ENCODE results near the gene PRR33. TPM values are rescaled to one million over a fixed set of nuclear protein-coding genes. Genes with fewer than 3 reads are reported as not detected.

Gene PRR33
- total RNA-seq, 1 donor from 2014 or later = not detected

DNA sequence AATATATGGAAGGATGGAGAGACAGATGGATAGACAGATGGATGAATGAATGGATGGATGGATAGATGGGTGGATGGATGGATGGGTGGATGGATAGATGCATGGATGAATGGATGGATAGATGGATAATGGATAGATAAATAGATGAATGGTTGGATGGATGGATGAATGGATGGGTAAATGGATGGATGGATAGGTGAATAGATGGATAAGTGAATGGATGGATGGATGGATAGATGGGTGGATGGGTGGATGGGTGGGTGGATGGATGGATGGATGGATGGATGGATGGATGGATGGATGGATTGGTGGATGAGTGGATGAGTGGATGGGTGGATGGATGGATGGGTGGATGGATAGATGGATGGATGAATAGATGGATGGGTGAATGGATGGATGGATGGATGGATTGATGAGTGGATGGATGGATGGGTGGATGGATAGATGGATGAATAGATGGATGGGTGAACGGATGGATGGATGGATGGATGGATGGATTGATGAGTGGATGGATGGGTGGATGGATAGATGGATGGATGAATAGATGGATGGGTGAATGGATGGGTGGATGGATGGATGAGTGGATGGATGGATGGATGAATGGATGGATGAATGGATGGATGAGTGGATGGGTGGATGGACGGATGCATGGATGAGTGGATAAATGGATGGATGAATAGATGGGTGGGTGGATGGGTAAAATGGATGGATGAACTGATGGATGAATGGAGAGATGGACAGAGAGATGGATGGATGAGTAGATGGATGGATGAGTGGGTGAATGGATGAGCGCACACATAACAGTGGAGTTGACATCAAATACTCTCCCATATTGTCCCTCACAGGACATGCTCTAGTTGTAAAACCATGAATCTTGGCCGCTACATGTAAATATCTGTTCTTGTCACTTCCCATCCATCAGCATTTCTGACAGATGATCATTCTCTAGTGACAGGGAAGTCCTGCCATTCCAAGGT, 30.0 kb downstream of the PRR33 start:
- Mint-ChIP-seq H3K4me3 (ENCODE audit: unreplicated experiment) (no peak overlapping the region), H3K36me3 (ENCODE audit: low read depth, unreplicated experiment) (no peaks in the 10 kb centered on the region), H3K4me1 (ENCODE audit: unreplicated experiment) (no peaks in the 10 kb centered on the region), H3K27me3 (ENCODE audit: unreplicated experiment) (peaks cover 8% of the 10 kb centered on the region), H3K9me3 (ENCODE audit: unreplicated experiment) (no peaks in the 10 kb centered on the region), H3K27ac (ENCODE audit: unreplicated experiment) (no peak overlapping the region)
- no peak for DNase-seq (ENCODE audit: low spot score)
- TF ChIP-seq, protein P1, sequence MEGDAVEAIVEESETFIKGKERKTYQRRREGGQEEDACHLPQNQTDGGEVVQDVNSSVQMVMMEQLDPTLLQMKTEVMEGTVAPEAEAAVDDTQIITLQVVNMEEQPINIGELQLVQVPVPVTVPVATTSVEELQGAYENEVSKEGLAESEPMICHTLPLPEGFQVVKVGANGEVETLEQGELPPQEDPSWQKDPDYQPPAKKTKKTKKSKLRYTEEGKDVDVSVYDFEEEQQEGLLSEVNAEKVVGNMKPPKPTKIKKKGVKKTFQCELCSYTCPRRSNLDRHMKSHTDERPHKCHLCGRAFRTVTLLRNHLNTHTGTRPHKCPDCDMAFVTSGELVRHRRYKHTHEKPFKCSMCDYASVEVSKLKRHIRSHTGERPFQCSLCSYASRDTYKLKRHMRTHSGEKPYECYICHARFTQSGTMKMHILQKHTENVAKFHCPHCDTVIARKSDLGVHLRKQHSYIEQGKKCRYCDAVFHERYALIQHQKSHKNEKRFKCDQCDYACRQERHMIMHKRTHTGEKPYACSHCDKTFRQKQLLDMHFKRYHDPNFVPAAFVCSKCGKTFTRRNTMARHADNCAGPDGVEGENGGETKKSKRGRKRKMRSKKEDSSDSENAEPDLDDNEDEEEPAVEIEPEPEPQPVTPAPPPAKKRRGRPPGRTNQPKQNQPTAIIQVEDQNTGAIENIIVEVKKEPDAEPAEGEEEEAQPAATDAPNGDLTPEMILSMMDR (IDR thresholded peaks at IDR 0.05; ENCODE audit: unreplicated experiment) = no peak

DNA sequence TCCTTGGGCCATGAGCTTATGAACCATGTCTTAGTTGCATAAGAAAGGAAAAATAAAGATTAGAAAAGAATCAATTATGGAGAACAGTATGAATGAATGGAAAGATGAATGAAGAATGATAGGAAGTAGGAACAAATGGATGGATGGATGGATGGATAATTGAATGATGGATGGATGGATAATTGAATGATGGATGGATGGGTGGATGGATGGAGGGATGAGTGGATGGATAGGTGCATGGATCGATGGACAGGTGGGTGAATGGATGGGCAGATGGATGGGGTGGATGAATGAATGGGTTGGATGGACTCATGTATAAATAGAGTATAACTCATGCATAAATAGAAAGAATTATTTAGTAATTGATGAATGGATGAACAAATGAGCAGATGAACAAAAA, 31.6 kb downstream of the PRR33 start:
- H3K36me3 Mint-ChIP-seq (ENCODE audit: low read depth, unreplicated experiment) = no peaks in the 10 kb centered on the region

DNA sequence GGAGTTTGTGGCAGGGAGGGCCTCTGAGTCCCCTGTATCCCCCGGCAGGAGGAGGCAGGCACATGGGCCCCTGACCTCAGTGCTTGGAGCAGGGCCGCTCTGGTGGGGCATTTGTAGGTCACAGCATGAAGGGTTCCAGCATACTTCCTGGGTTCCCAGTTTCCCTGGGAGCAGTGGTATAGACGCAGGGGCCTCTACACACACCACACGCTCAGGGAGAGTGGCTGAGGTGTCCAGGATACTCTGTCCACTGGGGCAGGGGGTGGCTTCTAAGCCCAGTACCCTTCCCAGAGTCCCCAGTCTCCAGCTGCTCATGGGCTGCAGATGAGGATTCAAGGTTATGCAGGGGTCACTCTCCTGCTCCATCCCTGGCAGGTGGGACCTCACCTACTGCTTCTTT, 32.7 kb downstream of the PRR33 start:
- H3K4me1 Mint-ChIP-seq (ENCODE audit: unreplicated experiment) = no peaks in the 10 kb centered on the region
- no peak overlapping the region for H3K4me3 Mint-ChIP-seq (ENCODE audit: unreplicated experiment)
- peaks cover 2% of the 10 kb centered on the region for H3K27me3 Mint-ChIP-seq (ENCODE audit: unreplicated experiment)
- no peak overlapping the region for H3K27ac Mint-ChIP-seq (ENCODE audit: unreplicated experiment)
- no peak for DNase-seq (ENCODE audit: low spot score)
- no peaks in the 10 kb centered on the region for H3K9me3 Mint-ChIP-seq (ENCODE audit: unreplicated experiment)
- TF ChIP-seq, protein P1 (IDR thresholded peaks at IDR 0.05; ENCODE audit: unreplicated experiment) = no peak
- H3K36me3 Mint-ChIP-seq (ENCODE audit: low read depth, unreplicated experiment) = no peaks in the 10 kb centered on the region

More for the DNA sequence above, 31.6 kb downstream of the PRR33 start:
- Mint-ChIP-seq H3K27ac (ENCODE audit: unreplicated experiment) (no peak overlapping the region), H3K4me3 (ENCODE audit: unreplicated experiment) (no peak overlapping the region), H3K27me3 (ENCODE audit: unreplicated experiment) (peaks cover 4% of the 10 kb centered on the region), H3K4me1 (ENCODE audit: unreplicated experiment) (no peaks in the 10 kb centered on the region), H3K9me3 (ENCODE audit: unreplicated experiment) (no peaks in the 10 kb centered on the region)
- TF ChIP-seq, protein P1 (IDR thresholded peaks at IDR 0.05; ENCODE audit: unreplicated experiment) = no peak
- no peak for DNase-seq (ENCODE audit: low spot score)

DNA sequence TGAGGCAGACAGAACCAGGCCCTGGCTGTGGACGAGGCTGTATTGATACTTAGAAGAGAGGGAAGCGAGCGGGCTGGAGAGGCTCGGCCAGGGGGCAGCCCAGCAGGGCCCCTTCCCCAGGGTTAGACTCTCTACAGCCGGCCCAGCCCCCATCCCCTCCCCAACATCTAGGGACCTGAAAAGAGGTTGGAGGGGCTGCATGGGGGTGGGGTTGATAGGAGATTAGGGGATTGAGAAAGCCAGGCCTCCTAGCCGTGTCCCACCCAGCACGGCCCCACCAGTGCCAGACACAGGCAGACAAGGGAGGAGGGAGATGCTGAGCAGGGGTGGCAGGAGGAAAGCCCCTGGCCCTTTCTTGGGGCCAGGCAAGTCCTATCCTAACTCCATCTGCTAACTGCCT, 33.1 kb downstream of the PRR33 start:
- no peak for DNase-seq (ENCODE audit: low spot score)
- H3K36me3 Mint-ChIP-seq (ENCODE audit: low read depth, unreplicated experiment) = no peaks in the 10 kb centered on the region
- H3K4me3 Mint-ChIP-seq (ENCODE audit: unreplicated experiment) = no peak overlapping the region
- peaks cover 1% of the 10 kb centered on the region for H3K27me3 Mint-ChIP-seq (ENCODE audit: unreplicated experiment)
- H3K27ac Mint-ChIP-seq (ENCODE audit: unreplicated experiment) = no peak overlapping the region
- no peaks in the 10 kb centered on the region for H3K4me1 Mint-ChIP-seq (ENCODE audit: unreplicated experiment)
- TF ChIP-seq, protein P1 (IDR thresholded peaks at IDR 0.05; ENCODE audit: unreplicated experiment) = no peak
- H3K9me3 Mint-ChIP-seq (ENCODE audit: unreplicated experiment) = no peaks in the 10 kb centered on the region

DNA sequence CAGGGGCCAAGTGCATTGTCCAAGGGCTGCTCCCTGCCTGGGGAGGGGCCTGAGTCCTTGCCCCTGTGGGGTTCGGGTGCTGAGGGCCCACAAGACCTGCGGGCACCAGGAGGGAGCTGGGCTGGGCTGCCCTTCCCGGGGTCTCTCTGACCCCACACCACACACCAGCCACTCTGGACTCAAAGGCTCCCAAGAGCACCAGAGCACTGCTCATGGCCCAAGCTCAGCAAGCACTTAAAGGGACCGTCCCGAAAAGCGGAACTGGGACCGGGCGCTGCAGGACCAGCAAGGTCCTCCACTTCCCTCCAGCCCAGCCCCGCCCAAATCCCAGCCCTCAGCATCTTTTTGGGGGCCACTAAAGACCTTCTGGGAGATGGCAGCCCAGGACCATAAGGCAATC, 33.5 kb downstream of the PRR33 start:
- Mint-ChIP-seq H3K9me3 (ENCODE audit: unreplicated experiment) (no peaks in the 10 kb centered on the region), H3K4me1 (ENCODE audit: unreplicated experiment) (no peaks in the 10 kb centered on the region), H3K36me3 (ENCODE audit: low read depth, unreplicated experiment) (no peaks in the 10 kb centered on the region), H3K27me3 (ENCODE audit: unreplicated experiment) (peaks cover 2% of the 10 kb centered on the region), H3K27ac (ENCODE audit: unreplicated experiment) (no peak overlapping the region), H3K4me3 (ENCODE audit: unreplicated experiment) (no peak overlapping the region)
- TF ChIP-seq, protein P1 (IDR thresholded peaks at IDR 0.05; ENCODE audit: unreplicated experiment) = no peak
- DNase-seq (ENCODE audit: low spot score) = no peak

Data from endothelial cell (in vitro differentiated cells).